NCI-H187 treated with DMSO at 0.1 percent for 48 hours (cell line): ENCODE data around the gene GABBR2.

Experiments used
- DNase-seq: peaks from one replicate; lab custom pipeline; 2025; lab: John Stamatoyannopoulos, UW

Gene GABBR2

DNA sequence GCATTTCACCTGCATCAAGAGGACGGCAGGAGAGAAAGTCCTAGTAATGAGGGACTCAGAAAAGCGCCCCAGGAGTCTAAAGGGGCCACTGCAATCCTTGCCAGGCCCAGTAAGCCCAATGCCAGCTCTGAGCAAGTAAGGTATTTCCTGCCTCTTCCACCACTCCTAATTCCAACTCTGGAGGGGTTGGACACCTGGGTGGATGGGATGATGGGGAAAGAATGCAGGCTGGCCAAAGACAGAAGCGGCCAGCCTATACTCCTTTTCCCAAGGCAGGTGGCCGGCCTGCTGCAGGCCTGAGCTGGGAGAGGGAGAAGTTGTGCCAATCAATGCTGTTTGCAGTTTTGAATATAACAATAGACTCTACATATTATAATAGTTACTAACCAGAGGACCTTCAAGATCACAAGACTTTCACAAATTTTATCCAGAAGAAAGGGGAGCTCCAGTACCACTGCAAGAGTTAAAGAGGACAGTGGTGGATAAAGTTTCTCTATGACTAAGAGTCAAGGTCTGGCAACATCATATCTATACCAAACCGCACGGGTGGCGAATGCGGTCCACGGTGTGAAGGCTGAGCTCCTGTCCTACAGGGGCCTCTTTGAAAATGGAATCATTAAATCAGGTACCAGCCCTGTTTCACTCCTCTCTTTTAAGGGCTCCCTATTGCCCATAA is 338.3 kb downstream of the GABBR2 start:
- no peak for DNase-seq

DNA sequence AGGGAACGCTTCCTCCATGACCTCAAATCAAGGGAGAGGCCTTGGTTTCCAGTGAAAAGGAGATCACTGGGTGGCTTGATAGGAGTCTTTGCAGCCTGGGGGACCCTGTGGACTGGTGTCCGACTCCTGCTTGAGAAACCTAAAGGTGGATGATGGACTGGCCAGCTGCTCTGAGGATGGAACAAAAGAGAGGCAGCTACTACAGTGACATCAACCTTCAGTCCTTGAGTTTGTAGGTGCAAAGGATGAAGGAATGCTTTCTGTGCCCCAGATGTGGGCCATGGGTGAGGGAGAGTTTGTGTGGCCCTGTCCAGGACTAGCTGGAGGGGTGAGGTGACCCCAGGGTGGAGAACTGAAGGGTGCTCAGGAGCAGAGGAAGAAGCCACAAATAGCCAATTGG is 338.8 kb downstream of the GABBR2 start:
- no peak for DNase-seq

- no peak for DNase-seq
Observed at GRCh38 chr9:98369471-98369870, 339.3 kb downstream of the GABBR2 start.

DNA sequence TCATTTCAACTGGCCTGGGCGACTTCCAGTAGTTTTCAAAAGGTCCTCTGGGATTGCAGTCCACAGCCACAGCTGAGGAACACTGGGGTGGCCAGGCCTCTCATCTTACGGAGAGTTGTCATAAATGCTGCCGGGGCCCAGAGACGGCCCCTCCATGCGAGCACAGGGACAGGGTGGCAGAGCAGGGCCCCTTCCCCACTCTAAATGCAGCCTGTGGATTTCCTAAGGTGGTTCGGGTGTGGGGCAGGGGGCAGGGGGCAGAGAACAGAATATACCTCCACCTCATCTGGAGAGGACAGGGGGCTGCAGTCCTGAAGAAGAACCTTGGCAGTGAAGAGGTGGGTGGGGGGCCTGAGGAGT is 339.7 kb downstream of the GABBR2 start:
- no peak for DNase-seq

DNA sequence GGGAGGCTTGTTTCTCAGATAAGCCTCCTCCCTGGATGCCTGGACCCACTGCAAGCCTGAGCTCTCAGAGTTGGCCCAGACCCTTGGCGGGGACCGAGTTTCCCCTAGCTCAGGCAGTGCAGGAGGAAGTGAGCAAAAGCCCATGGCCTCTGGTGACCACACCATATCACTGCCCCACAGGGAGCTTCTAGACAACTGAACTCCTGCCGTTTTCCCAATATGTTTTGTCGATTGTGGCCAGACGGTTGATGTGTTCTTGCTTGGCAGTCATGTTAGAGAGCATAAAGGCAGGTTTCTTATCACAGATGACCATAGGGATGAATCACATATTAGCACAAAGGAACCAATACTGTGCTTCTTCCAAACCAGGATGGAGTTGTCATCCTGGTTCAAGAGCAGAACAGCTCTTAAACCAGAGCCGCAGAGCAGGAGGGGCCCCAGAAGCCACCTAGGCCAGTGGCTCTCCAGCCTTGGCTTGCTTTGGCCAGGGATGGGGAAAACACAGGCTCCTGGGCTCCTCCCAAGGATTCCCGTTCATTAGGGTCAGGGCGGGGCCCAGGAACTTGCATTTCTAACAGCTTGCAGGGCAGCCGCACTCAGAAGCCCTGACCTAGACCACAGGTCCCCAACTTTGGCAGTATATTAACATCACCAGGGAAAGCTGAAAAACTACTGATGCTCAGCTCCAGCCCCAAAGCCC is 340.2 kb downstream of the GABBR2 start:
- no peak for DNase-seq

- no peak for DNase-seq
Observed at GRCh38 chr9:98367923-98368322, 340.8 kb downstream of the GABBR2 start.

DNA sequence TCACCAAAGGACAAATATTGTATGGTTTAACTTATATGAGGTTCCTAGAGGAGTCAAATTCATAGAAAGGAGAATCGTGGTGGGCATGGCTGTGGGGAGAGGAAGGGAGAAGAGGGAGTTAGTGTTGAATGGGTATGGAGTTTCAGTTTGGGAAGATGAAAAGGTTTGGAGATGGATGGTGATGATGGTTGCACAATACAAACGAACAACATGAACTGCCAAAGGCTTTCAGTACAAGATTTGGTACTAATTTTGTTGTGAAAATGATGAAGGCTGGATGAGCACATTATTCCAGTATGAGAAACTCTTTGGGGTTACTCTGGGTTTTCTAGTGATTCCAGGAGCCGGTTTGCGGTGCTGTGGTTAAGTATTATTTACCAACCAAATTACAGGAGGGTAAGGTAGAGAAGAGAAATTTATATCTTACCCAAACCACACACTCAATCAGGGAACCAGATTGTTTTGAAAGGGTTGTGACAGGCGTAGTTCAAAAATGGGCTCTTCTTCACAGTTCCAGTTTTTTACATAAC is 341.3 kb downstream of the GABBR2 start:
- no peak for DNase-seq

GRCh38 chr9:98365781-98366180 is 343.0 kb downstream of the GABBR2 start:
- no peak for DNase-seq

DNA sequence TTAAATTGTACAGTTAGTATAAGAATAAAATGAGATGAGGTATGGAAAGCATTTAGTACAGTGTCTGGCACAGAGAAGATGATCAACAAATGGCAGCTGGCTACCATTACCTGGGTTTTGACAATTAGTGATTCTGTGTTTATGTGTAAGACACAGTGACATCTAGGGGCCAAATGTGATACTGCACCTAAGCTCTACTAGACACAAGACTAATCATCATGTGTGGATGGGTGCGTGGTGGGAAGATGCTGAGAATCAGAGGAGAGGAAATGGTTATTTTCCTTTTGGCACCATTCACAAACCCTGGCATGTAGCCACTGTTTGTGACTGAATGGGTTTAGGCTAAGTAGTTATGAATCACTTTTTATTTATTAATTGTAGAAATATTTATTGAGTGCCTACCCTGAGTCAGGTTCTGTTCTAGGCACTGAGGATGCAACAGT is 343.5 kb downstream of the GABBR2 start:
- no peak for DNase-seq

- DNase-seq, result no peak
Observed at GRCh38 chr9:98364086-98364485, 344.6 kb downstream of the GABBR2 start.

DNA sequence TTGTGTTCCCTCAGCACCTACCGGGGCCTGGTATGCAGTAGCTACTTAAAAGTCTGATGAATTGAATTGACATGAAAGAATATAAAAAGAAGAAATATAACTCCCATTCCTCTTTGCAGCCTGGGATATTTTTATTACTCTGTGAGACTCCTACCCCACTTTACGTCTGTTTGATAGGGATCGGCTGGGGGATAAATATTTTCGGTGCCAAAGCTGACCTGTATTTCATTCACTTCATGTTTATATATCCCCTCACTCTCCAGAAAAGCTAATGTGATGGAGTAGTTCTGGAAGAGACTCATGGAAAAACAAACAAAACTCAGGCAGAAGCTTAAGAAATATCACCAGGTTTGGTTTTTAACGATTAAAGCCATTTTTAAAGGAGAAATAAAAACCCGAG is 345.1 kb downstream of the GABBR2 start:
- no peak for DNase-seq

GRCh38 chr9:98362624-98363252 is 346.0 kb downstream of the GABBR2 start:
- DNase-seq, result no peak

DNA sequence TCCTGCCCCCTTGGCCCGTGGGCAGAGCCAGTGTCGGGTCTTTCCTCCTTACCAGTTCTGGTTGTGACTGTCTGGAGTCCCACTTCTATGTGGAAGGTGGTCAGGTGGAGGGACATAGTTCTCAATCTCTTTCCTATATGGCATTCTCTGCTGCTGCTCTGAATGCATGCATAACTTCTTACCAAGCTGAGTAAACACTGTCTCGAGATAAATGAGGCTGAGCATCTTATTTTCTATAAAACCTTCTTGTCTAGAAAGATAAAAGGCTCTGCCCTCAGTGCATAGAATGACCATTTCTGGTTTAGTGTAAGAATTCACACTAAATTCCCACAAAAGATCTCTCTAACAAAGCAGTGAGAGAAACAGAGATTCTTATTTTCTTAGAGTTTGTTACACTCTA is 347.1 kb downstream of the GABBR2 start:
- no peak for DNase-seq

DNA sequence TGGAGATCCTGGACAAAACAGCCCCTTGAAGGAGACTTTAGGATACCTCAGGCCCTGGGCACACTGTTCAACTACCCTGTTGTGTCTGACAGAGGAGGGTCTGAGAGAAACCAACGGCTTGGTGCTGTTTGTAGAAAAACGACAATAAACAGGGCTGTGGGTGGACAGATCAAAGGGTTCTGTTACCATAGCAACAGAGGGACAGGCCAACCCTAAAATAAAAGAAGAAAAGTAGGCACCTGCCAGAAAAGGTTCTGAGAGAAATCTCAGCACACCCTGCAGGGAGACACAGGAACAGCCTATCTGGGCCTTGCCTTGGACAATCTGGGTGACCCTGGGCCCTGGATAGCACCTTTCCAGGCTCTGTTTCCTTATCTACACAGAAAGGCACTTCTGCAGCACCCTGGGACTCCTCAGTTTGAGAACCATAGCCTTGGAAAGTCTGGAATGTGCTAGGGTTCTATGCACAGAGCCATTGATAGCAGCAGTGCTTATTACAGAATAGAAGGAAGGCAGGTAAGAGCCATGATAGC is 348.5 kb downstream of the GABBR2 start:
- no peak for DNase-seq

- no peak for DNase-seq
Observed at GRCh38 chr9:98359569-98359968, 349.2 kb downstream of the GABBR2 start.

DNA sequence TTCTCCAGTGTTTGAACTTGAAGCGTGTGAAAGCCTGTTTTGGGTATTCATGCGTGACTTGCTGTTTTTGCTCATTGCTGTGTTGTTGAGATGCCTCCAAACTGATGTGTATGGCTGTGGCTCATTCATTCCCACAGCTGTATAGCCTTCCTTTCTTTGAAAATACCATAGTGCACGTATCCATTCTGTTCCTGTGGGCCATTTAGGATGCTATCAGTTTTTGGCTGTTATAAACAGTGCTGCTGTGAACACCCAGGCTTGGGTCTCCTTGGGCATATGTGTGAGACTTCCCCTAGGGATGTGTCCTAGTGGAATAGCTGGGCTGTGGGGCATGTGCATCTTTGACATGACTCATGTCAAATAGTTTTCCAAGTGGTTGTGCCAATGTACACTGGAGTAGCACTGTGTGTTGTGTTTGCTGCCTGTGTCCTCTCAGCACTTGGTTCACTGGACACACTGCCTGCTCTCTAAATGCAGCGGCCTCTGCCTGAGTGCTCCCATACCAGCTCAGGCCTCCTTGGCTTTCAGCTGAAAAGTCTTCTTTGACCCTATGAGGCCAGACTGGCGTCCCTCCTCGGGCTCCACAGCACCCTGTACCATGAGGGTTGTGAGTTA is 350.7 kb downstream of the GABBR2 start:
- no peak for DNase-seq

DNA sequence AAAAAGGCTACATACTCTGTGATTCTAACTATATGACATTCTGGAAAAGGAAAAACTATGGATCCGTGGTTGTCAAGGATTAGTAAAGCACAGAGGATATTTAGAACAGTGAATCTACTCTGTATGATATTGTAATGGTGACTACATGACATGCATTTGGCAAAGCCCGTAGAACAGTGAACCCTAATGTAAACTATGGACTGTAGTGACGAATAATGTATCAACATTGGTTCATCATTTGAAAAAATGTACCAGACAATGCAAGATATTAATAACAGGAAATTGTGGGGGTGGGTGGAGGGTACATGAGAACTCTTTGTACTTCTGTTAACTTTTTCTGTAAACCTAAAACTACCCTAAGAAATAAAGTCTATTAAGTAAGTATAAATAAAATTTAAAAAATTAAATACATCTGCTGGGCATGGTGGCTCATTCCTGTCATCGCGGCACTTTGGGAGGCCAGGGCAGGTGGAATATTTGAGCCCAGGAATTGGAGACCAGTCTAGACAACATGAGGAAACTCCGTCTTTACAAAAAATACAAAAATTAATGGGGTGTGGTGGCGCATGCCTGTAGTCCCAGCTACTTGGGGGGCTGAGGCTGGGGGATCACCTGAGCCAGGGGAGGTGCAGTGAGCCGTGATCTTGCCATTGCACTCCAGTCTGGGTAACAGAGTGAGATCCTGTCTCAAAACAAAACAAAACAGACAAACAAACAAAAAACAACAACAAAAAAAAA is 351.6 kb downstream of the GABBR2 start:
- DNase-seq, result no peak

GRCh38 chr9:98356326-98356725 is 352.4 kb downstream of the GABBR2 start:
- DNase-seq, result no peak

GRCh38 chr9:98351370-98351769 is 357.4 kb downstream of the GABBR2 start:
- DNase-seq, result no peak

DNA sequence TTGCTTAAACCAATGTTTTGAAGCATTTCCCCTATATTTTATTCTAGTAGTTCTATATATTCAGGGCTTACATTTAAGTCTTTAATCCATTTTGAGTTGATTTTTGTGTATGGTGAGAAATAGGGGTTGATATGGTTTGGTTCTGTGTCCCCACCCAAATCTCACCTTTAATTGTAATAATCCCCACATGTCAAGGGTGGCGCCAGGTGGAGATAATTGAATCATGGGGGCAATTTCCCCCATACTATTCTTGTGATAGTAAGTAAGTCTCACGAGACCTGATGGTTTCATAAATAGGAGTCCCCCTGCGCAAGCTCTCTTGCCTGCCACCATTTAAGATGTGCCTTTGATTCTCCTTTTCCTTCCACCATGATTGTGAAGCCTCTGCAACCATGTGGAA is 361.1 kb downstream of the GABBR2 start:
- no peak for DNase-seq

DNA sequence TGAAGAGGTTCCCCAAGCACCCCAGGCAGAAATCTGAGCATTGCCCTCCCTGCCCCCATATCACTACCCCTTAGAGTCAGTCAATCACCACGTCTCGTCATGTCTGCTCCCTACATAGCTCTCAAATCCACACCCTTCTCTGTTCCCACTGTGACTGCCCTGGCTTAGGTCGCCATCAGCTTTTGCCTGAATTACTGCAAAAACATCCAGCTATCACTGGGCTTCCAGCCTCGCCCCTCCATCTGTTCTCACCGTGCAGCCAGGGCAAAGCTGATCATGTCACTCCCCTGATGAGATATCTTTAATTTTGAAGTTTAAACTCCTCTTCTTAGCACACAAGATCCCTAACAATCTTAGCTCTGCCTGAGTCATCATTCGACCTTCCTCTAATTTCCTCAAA is 363.7 kb downstream of the GABBR2 start:
- no peak for DNase-seq

GRCh38 chr9:98344581-98344980 is 364.2 kb downstream of the GABBR2 start:
- DNase-seq, result no peak
